Embryonic facial prominence (tissue), 1 donor: ENCODE measurements around the gene TMEM120A.

Experiments used
- DNase-seq: peaks from one replicate; pipeline ENCODE4 v3.0.0-alpha.2; 2016; ENCODE audit errors: extremely low spot score

Gene TMEM120A

GRCh38 chr7:75980430-75981202 lies 13.8 kb downstream of the TMEM120A start:
- no peak for DNase-seq

- DNase-seq: no peak
These were observed 14.5 kb downstream of the TMEM120A start for GRCh38 chr7:75979759-75980429.

- no peak for DNase-seq
These were observed 16.7 kb downstream of the TMEM120A start for GRCh38 chr7:75977743-75978142.

GRCh38 chr7:75971961-75972763 lies 22.2 kb downstream of the TMEM120A start:
- no peak for DNase-seq

- no peak for DNase-seq
These were observed 23.0 kb downstream of the TMEM120A start for GRCh38 chr7:75971309-75971960.

- DNase-seq: no peak
These were observed 24.5 kb downstream of the TMEM120A start for GRCh38 chr7:75969704-75970498.

GRCh38 chr7:75969182-75969581 lies 25.2 kb downstream of the TMEM120A start:
- DNase-seq: no peak

GRCh38 chr7:75968561-75969001 lies 25.8 kb downstream of the TMEM120A start:
- DNase-seq: no peak

- no peak for DNase-seq
These were observed 26.4 kb downstream of the TMEM120A start for GRCh38 chr7:75968012-75968411.

GRCh38 chr7:75967487-75967997 lies 26.9 kb downstream of the TMEM120A start:
- no peak for DNase-seq

- no peak for DNase-seq
These were observed 27.3 kb downstream of the TMEM120A start for GRCh38 chr7:75967055-75967454.

GRCh38 chr7:75966190-75966961 lies 28.0 kb downstream of the TMEM120A start:
- DNase-seq: no peak

GRCh38 chr7:75965617-75966016 lies 28.8 kb downstream of the TMEM120A start:
- no peak for DNase-seq

- no peak for DNase-seq
These were observed 30.9 kb downstream of the TMEM120A start for GRCh38 chr7:75963381-75963995.

- DNase-seq: peak; percentile 20
These were observed 31.6 kb downstream of the TMEM120A start for GRCh38 chr7:75962607-75963380.

- no peak for DNase-seq
These were observed 33.2 kb downstream of the TMEM120A start for GRCh38 chr7:75961218-75961617.

- DNase-seq: no peak
These were observed 34.0 kb downstream of the TMEM120A start for GRCh38 chr7:75960372-75960771.

- no peak for DNase-seq
These were observed 35.4 kb downstream of the TMEM120A start for GRCh38 chr7:75958802-75959543.
